ENCODE results near the gene MAP2K5.

The MAP2K5 gene

DNA sequence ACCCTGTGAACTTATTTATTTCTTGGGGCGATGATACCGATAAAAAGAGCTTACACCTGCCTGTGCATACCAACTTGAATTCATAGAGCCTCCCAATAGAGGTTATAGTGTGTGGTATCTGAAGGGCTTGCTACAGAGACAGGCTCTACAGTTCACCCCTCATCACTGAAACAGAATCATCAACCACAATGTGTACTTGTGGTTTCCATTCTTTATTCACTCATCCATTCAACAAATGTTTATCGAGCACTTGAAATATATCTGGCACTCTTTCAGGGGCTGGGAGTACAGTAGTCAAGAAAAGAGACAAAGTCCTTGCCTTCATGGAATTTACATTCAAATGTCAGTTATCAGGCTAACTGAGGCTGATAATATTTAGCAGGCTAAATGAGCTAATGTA is 148.4 kb downstream of the MAP2K5 start:
- Histone ChIP-seq H3K79me2 (ENCODE audit: low read length) (no peaks in the 10 kb centered on the region), H3K4me2 (ENCODE audit: low read depth, low read length) (no peak overlapping the region), H3K27ac (ENCODE audit: low read length) (no peak overlapping the region), H2AFZ (ENCODE audit: low read length) (no peak overlapping the region), H3K9ac (ENCODE audit: low read length) (no peak overlapping the region), H3K4me3 (ENCODE audit: low read length) (no peak overlapping the region), H3K4me1 (ENCODE audit: low read length) (peaks cover 4% of the 10 kb centered on the region; the same call in 1 of the 2 replicates), H3K27me3 (replicated peaks; ENCODE audit: insufficient read depth, low read length) (no peaks in the 10 kb centered on the region), H3F3A (ENCODE audit: insufficient read depth, low read length) (no peaks in the 10 kb centered on the region), H3K9me3 (replicated peaks; ENCODE audit: insufficient read depth, low read length) (no peaks in the 10 kb centered on the region), H3K36me3 (replicated peaks; ENCODE audit: insufficient read depth, low read length) (no peaks in the 10 kb centered on the region), H3K9me2 (replicated peaks; ENCODE audit: insufficient read depth, low read length) (no peaks in the 10 kb centered on the region), H4K20me1 (ENCODE audit: insufficient read depth, low read length) (no peaks in the 10 kb centered on the region)
- TF ChIP-seq EZH2phosphoT487 (IDR thresholded peaks at IDR 0.05; ENCODE audit: low read length), result no peak
- TF ChIP-seq, protein P1, sequence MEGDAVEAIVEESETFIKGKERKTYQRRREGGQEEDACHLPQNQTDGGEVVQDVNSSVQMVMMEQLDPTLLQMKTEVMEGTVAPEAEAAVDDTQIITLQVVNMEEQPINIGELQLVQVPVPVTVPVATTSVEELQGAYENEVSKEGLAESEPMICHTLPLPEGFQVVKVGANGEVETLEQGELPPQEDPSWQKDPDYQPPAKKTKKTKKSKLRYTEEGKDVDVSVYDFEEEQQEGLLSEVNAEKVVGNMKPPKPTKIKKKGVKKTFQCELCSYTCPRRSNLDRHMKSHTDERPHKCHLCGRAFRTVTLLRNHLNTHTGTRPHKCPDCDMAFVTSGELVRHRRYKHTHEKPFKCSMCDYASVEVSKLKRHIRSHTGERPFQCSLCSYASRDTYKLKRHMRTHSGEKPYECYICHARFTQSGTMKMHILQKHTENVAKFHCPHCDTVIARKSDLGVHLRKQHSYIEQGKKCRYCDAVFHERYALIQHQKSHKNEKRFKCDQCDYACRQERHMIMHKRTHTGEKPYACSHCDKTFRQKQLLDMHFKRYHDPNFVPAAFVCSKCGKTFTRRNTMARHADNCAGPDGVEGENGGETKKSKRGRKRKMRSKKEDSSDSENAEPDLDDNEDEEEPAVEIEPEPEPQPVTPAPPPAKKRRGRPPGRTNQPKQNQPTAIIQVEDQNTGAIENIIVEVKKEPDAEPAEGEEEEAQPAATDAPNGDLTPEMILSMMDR (IDR thresholded peaks at IDR 0.05; ENCODE audit: low read length), result no peak
- DNase-seq, result peak; percentile 22

DNA sequence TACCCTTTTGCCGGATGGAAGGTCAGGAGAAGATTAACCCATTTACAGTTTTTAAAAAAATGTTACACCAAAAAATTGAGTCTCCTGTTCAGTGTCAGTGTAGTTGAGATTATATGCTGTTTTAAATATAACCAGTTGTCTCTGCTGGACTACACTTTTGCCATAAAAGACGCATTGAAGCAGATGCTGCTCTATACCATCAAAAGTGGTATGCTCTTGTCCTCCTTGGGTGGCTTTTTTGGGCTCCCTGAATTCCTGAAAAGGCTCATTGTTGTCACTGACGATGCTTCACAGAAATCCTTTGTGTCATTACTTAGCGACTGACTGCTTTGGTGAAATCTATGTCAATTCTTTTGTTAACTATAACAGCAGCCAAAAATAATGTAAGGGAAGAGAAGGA is 148.9 kb downstream of the MAP2K5 start:
- no peaks in the 10 kb centered on the region for H3K9me2 ChIP-seq (replicated peaks; ENCODE audit: insufficient read depth, low read length)
- no peak for DNase-seq

DNA sequence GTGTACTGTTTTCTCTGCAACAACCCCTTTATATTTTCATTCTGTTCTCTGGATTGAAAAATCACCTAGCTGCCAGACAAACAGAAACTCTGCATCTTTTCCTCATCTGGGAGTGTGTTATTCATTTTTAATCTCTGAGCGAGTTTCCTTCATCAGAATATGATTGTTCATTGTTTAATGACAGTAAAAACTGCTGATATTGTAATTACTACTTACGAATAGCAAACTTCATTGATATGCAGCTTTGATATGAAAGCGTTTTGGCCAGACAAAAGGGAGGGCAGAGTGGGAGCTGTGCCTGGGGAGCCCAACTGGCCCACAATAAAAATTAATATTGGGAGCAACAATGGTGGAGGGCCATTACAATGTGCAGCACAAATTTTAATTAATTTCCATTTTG is 150.1 kb downstream of the MAP2K5 start:
- H3K9me2 ChIP-seq (replicated peaks; ENCODE audit: insufficient read depth, low read length), result no peaks in the 10 kb centered on the region
- H3K9me3 ChIP-seq (replicated peaks; ENCODE audit: insufficient read depth, low read length), result no peaks in the 10 kb centered on the region
- no peaks in the 10 kb centered on the region for H3K27me3 ChIP-seq (replicated peaks; ENCODE audit: insufficient read depth, low read length)
- DNase-seq, result no peak
- H3K4me3 ChIP-seq (ENCODE audit: low read length), result no peak overlapping the region
- peaks cover 4% of the 10 kb centered on the region; the same call in 1 of the 2 replicates for H3K4me1 ChIP-seq (ENCODE audit: low read length)
- no peak overlapping the region for H3K27ac ChIP-seq (ENCODE audit: low read length)
- no peaks in the 10 kb centered on the region for H4K20me1 ChIP-seq (ENCODE audit: insufficient read depth, low read length)
- no peaks in the 10 kb centered on the region for H3K36me3 ChIP-seq (replicated peaks; ENCODE audit: insufficient read depth, low read length)
- TF ChIP-seq, protein P1 (IDR thresholded peaks at IDR 0.05; ENCODE audit: low read length), result no peak
- H2AFZ ChIP-seq (ENCODE audit: low read length), result no peak overlapping the region
- no peak overlapping the region for H3K4me2 ChIP-seq (ENCODE audit: low read depth, low read length)
- no peaks in the 10 kb centered on the region for H3K79me2 ChIP-seq (ENCODE audit: low read length)
- H3F3A ChIP-seq (ENCODE audit: insufficient read depth, low read length), result no peaks in the 10 kb centered on the region
- no peak overlapping the region for H3K9ac ChIP-seq (ENCODE audit: low read length)

More for the DNA sequence above, 148.9 kb downstream of the MAP2K5 start:
- Histone ChIP-seq H3K9ac (ENCODE audit: low read length) (no peak overlapping the region), H3F3A (ENCODE audit: insufficient read depth, low read length) (no peaks in the 10 kb centered on the region), H3K4me1 (ENCODE audit: low read length) (peaks cover 4% of the 10 kb centered on the region; the same call in 1 of the 2 replicates), H3K36me3 (replicated peaks; ENCODE audit: insufficient read depth, low read length) (no peaks in the 10 kb centered on the region), H3K79me2 (ENCODE audit: low read length) (no peaks in the 10 kb centered on the region), H3K27ac (ENCODE audit: low read length) (no peak overlapping the region), H3K4me2 (ENCODE audit: low read depth, low read length) (no peak overlapping the region), H3K4me3 (ENCODE audit: low read length) (no peak overlapping the region), H3K27me3 (replicated peaks; ENCODE audit: insufficient read depth, low read length) (no peaks in the 10 kb centered on the region), H4K20me1 (ENCODE audit: insufficient read depth, low read length) (no peaks in the 10 kb centered on the region), H2AFZ (ENCODE audit: low read length) (no peak overlapping the region), H3K9me3 (replicated peaks; ENCODE audit: insufficient read depth, low read length) (no peaks in the 10 kb centered on the region)
- TF ChIP-seq EZH2 (optimal IDR thresholded peaks at IDR 0.05; ENCODE audit: low read depth, low read length) (no peak), EZH2phosphoT487 (IDR thresholded peaks at IDR 0.05; ENCODE audit: low read length) (no peak)
- TF ChIP-seq, protein P1 (IDR thresholded peaks at IDR 0.05; ENCODE audit: low read length), result no peak

All from MM.1S (cell line).